ENCODE measurements around the gene CKAP4. TPM values are rescaled to one million over a fixed set of nuclear protein-coding genes. Genes with fewer than 3 reads are reported as not detected.

Gene CKAP4
- total RNA-seq, 1 experiment from 2014 or later: 62.4 TPM

DNA sequence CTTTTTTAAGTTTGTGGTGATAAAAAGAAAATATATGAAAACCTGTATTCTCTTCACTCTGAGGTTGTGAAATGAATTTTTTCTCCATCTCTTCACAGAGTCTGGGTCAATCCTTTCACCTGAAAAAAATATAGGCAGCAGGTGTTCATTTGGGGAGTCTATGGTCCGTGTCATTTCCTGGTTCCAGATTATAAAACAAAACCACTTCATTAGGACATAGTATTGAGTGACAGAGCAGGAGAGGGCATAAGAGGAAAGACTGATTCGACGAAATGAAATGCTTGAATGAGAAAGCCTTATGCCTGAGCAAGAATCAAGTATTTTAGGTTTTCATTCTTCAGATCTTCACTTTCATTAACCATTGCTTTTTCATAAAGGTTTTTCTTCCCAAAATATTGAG is 57.2 kb downstream of the CKAP4 start:
- Histone ChIP-seq H3K9me3 (ENCODE audit: control insufficient read depth, low read depth, low read length) (no peaks in the 10 kb centered on the region), H3K9ac (ENCODE audit: extremely low read depth, insufficient read length, low read length) (no peak overlapping the region), H2BK5ac (ENCODE audit: insufficient read length, low read length) (no peak overlapping the region), H2BK20ac (ENCODE audit: low read depth, low read length, poor library complexity, severe bottlenecking) (no peak overlapping the region), H4K5ac (ENCODE audit: insufficient read length, low read depth, low read length) (no peak overlapping the region), H3K4me1 (ENCODE audit: insufficient read depth, low read length) (no peaks in the 10 kb centered on the region), H4K8ac (replicated peaks; ENCODE audit: insufficient read length, low read depth, low read length) (no peak overlapping the region), H3K23ac (ENCODE audit: insufficient read length, low read depth, low read length) (no peak overlapping the region), H3K27ac (ENCODE audit: insufficient read length, low read depth, low read length) (no peak overlapping the region), H3K18ac (ENCODE audit: insufficient read length, low read depth, low read length) (no peak overlapping the region), H3K79me2 (ENCODE audit: insufficient read depth, low read length) (no peaks in the 10 kb centered on the region), H3K56ac (ENCODE audit: insufficient read length, low read depth, low read length) (no peak overlapping the region), H3K14ac (ENCODE audit: insufficient read depth, low read length) (no peak overlapping the region), H3K79me1 (ENCODE audit: insufficient read depth, low read depth, low read length, poor library complexity, severe bottlenecking) (no peaks in the 10 kb centered on the region), H3T11ph (ENCODE audit: low read length) (no peak overlapping the region), H2AFZ (ENCODE audit: low read length) (no peak overlapping the region), H4K20me1 (ENCODE audit: control insufficient read depth, insufficient read depth, insufficient read length) (no peaks in the 10 kb centered on the region), H4K91ac (ENCODE audit: insufficient read length, low read depth, low read length) (no peak overlapping the region), H3K4ac (ENCODE audit: low read depth, low read length) (no peak overlapping the region), H3K23me2 (ENCODE audit: insufficient read length, low read depth, low read length, poor library complexity, severe bottlenecking) (no peaks in the 10 kb centered on the region), H2BK120ac (ENCODE audit: low read depth, low read length, poor library complexity, severe bottlenecking) (no peak overlapping the region), H2BK15ac (ENCODE audit: low read depth, low read length) (no peak overlapping the region), H2BK12ac (ENCODE audit: insufficient read length, low read depth, low read length) (no peak overlapping the region), H2AK5ac (ENCODE audit: insufficient read length, low read length) (no peak overlapping the region), H3K4me2 (ENCODE audit: insufficient read depth, insufficient read length, low read length) (no peak overlapping the region), H3K27me3 (ENCODE audit: insufficient read depth, low read length) (no peaks in the 10 kb centered on the region)
- Mint-ChIP-seq H3K9me3 (no peaks in the 10 kb centered on the region), H3K36me3 (ENCODE audit: insufficient read depth in 1 of 3, low read depth in 3 of 3) (no peaks in the 10 kb centered on the region), H3K4me1 (peaks cover 6 to 19% of the 10 kb centered on the region in 2 experiments), H3K4me3 (no peak overlapping the region), H3K27me3 (ENCODE audit: low read depth) (peaks cover 4% of the 10 kb centered on the region; the same call in 1 of the 2 replicates), H3K27ac (no peak overlapping the region)
- TF ChIP-seq, protein P1, sequence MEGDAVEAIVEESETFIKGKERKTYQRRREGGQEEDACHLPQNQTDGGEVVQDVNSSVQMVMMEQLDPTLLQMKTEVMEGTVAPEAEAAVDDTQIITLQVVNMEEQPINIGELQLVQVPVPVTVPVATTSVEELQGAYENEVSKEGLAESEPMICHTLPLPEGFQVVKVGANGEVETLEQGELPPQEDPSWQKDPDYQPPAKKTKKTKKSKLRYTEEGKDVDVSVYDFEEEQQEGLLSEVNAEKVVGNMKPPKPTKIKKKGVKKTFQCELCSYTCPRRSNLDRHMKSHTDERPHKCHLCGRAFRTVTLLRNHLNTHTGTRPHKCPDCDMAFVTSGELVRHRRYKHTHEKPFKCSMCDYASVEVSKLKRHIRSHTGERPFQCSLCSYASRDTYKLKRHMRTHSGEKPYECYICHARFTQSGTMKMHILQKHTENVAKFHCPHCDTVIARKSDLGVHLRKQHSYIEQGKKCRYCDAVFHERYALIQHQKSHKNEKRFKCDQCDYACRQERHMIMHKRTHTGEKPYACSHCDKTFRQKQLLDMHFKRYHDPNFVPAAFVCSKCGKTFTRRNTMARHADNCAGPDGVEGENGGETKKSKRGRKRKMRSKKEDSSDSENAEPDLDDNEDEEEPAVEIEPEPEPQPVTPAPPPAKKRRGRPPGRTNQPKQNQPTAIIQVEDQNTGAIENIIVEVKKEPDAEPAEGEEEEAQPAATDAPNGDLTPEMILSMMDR (conservative IDR thresholded peaks at IDR 0.05): no peak
- DNase-seq: no peak
- WGBS (ENCODE audit: extremely low coverage, insufficient read length, low lambda C conversion rate): no CpG with 5 or more reads among the region's 3 CpGs

All from H9 (cell line).